Activated CD4-positive, alpha-beta T cell treated with anti-CD3 and anti-CD28 coated beads, Interleukin-2, Interleukin-4, amounts not matched to agents 100 ng/mL and 50 ng/mL, durations not matched to agents 16 hours and 8 hours (primary cell): Measurements from ENCODE around the gene GPR15LG.
"Not testable (repeated sequence)": the region's sequence is repeated elsewhere in the genome, so short reads cannot be mapped to it uniquely, and the experiment has no call there.

Source experiments
- DNase-seq: peaks from one replicate; pipeline ENCODE4 v3.0.0-alpha.2; 2020; ENCODE audit warnings: low spot score

Gene GPR15LG

DNA sequence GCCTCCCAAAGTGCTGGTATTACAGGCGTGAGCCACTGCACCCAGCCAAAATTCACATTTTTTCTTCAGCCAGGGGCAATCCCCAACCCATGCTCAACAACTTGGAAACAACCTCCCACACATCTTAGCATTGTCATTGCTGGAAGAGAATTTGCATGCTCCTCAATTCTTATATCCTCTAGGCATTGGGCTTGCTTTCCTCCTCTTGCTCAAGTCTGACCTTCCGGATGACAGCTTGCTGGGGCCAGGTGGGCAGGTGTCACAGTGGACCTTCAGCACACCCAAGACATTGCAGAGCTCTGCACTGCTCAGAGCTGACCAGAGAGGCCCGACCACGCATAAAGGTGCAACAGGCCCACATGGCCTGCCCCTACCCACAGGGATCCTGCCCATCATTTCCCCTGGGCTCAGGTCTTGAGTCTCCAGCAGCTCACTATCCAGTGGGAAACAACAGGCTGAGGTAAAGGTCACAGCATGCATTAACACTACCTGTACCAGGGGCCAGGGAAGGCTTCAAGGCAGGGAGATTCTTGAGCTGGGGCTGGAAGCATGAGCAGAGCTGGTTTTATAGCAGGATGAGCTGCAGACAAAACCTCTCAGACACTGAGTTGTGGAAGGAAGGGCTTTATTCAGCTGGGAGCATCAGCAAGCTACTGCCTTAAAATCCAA is 6.8 kb upstream of the GPR15LG start:
- DNase-seq = no peak

DNA sequence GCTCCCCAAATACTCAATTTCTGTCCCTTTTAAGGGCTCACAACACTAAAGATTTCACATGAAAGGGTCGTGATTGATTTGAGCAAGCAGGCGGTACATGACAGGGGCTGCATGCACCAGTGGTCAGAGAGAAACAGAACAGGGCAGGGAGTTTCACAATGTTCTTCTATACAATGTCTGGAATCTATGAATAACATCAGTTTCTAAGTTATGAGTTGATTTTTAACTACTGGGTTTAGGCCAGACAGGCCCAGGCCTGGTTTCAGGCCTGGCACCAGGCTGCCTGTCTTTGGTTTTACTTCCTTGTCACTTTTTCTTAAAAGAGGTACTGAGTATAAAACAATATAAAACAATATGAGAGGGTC is 6.3 kb upstream of the GPR15LG start:
- not testable (repeated sequence) for DNase-seq

DNA sequence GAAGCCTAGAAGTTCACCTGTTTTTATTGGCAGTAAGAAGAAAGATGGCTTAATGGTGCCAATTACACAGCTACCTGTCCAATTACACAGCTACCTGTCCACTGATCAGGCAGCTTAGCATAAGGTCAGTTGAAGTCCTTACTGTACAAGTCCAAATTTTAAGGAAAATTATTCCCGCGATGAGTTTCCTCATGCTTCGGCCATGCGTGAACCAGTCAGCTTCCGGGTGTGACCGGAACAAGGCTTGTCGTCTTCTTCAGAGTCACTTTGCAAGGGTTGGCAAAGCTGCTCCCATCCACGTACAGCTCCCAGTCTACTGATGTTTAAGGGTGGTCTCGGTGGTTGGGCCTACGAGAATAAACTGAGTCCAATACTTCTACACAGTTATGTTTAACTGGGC is 5.2 kb upstream of the GPR15LG start:
- DNase-seq = not testable (repeated sequence)

DNA sequence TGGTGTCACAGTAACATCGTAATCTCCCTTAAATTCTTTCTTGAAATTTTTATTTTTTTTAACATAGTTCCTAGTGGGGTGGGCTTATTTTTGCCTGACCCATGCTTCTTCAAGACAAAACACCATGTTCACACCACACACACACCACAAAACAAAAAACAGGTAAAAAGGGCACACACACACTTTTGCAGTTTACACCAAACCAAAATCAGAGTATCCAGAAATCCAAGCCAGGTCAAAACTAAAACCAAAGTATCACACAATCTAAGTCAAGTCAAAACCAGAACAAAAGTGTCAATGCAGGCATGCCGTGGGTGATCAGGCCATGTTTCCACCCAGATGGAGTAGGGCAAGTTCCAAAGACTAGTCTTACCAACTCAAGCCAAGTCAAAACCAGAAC is 2.4 kb upstream of the GPR15LG start:
- DNase-seq = not testable (repeated sequence)

DNA sequence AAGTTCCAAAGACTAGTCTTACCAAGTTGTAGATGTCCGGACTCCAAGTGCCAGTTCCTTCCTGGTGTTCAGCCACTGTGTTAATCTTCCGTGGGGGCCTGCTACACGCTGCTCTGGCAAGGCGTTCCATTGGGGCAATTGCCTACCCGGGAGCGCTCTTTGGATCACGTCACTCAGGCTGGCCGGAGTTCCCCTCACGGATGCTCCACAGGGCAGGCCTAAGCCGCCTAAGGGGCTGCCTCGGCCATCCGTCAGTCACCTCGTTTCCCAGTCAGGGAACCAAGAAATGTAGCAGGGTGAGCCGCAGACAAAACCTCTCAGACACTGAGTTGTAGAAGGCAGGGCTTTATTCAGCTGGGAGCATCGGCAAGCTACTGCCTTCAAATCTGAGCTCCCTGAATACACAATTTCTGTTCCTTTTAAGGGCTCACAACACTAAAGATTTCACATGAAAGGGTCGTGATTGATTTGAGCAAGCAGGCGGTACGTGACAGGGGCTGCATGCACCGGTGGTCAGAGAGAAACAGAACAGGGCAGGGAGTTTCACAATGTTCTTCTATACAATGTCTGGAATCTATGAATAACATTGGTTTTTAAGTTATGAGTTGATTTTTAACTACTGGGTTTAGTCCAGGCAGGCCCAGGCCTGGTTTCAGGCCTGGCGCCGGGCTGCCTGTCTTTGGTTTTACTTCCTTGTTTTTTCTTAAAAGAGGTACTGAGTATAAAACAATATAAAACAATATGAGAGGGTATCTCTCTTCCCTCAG is 1.7 kb upstream of the GPR15LG start:
- not testable (repeated sequence) for DNase-seq

DNA sequence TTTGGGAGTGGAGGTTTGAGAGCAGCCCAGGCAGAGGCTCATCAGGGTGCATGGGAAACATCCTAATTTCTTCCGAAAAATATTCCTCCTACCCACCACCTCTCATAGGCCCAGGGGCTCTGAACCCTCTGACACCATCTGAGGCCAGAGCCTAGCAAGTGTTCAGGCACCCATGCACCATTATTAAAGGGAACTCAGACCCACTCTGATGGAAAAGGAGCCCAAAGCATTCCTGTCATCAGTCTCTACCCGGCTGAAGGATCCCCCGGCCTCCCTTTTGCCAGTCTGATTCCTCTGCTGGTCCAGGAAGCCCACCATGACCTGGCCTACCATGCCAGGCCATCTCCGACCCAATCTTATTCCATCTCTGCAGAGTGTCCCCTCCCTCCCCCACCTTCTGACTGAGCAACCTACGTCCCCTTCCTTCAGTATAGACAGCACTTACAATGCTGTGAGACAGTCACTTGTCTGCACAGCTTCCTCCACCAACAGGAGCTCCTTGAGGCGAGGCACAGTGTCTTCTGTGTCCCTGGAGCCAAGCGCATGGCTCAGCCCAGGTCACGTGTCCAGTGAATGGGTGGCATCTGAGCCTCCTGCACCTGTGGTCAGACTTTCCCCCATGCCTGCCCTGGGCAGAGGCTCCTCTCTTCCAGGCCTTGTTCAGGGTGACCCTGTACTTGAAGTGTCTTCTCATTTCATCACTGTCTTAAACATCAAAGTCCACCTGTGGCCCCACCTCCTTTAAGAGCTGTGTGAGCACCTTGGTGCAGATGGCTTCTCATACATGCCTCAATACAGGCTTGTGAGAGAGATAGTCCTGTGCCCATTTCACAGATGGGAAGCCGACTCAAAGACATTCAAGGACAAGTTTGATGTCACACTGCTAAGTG is 889 bp upstream of the GPR15LG start:
- no peak for DNase-seq

DNA sequence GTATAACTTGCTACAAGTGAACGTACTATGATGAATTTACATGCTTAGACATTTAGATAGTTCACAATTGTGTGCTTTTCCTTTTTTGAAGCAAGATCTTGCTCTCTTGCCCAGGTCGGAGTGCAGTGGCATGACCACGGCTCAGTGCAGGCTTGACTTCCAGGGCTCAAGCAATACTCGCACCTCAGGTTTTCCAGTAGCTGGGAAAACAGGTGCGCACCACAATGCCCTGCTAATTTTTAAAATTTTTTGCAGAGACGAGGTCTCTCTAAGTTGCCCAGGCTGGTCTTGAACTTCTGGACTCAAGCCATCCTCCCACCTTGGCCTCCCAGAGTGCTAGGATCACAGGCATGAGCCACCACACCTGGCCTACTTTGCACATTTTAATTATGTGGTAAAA is 1.8 kb downstream of the GPR15LG start:
- no peak for DNase-seq

DNA sequence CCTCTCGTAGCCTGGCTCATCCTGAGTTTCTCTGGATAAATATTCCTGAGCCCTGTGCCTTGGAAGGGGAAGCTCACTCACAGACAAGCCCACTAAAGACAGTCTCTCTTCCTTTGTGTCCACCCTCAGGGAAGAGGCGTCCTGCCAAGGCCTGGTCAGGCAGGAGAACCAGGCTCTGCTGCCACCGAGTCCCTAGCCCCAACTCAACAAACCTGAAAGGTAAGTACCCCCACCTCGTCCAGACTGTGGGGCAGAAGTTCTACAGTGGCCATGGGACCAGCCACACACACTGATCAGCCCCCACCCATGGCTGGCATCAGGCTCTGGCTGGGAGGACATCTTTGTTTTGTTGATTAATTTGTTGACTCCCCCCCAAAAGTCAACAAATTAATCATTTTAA is 2.8 kb downstream of the GPR15LG start:
- DNase-seq = no peak

DNA sequence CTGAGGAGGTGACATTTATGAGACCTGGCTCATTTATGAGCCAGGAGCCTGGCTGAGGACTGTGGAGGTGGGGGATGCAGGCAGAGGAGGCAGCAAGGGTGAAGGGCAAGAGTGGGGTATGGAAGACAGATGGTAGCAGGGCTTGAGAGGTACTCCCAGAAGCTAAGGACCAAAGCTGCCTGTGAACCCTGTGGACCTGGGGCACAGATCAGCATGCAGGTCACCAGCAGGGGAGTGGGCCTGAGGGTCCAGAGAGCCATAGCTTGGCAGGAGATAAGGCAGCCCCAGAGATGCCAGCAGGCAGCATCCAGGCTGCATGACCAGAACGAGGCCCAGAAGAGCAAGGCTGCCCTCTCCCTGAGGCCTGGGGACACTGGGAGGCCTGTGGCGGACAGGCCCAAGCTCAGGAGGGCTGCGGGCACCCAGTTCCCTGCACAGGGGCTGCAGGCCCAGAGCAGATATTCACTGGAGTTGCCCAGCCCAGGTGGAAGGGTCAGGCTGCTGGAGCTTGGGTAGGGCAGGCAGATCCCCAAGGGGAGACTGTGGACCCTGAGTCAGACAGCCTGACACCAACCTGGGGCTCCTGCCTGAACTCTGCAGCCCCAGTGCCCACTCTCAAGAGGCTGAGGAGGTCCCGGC is 3.4 kb downstream of the GPR15LG start:
- no peak for DNase-seq

DNA sequence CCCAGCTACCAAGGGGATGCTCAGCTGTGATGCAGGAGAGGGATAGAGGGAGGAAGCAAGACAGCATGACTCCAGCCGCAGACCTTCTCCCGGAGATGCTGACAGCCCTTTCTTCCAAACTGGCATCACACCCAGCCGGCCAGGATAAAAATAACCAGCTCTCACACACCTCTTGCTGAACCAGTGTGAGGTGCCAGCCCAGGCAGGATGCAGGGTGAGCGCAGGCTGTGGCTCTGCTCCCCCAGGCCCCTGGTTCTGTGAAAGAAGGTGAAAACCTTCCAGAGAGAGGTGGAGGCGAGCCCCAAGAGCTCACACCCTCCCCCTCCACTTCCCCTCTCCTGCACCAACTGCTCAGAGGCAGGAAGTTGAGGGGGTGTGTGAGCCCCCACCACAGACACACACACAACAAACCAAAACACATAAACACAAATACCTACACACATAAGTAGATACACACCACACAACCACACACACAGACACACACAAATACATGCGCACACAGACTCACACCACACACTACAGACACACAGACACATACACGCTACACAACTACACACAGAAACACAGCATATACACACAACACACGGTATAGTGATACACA is 4.0 kb downstream of the GPR15LG start:
- DNase-seq = peak; percentile 22

DNA sequence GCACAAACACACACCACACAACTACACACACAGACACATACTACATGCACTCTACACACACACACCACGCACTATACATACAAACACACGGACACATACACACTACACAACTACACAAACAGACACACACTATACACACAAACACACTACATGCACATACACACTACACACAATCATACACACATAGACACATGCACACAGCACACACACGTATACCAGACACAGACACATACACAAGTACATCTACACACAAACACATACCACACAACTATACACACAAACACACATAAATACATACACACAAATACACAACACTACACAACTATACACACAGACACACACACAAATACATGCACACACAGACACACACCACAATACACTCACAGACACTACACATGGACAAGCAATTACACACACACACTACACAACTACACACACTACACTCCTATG is 4.6 kb downstream of the GPR15LG start:
- DNase-seq = no peak

DNA sequence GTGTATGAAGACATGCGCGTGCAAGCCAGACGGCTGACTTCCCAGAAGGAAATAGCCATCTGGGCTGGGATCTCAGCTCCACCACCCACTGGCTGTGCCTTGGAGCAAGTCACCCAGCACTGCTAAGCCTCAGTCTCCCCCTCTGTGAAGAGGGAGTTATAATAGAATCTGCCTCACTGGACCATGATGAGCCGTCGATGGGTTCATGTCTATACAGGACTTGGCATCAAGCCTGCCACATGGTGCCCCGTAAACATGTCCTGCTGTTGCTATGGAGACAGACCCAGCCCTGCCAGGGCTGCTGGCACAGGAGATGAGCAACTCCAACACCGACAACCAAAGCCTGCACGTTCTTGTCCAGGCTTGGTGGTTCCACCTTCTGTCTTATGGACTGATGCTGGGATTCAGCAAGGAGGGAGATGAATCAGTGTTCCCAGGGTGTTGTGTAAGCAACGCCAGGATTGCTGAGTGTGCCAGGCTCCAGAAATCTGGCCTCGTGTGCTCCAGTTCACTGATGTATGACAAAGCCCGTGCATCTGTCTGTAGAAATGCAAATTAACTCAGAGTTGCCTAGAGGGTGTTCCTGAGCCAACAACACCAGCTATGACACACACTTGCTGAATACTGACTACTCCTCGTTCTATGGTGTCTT is 5.6 kb downstream of the GPR15LG start:
- no peak for DNase-seq

DNA sequence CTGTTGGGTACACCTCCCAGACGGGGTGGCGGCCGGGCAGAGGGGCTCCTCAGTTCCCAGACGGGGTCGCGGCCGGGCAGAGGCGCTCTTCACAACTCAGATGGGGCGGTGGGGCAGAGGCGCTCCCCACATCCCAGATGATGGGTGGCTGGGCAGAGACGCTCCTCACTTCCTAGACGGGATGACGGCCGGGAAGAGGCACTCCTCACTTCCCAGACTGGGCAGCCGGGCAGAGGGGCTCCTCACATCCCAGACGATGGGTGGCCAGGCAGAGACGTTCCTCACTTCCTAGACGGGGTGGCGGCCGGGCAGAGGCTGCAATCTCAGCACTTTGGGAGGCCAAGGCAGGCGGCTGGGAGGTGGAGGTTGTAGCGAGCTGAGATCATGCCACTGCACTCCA is 6.8 kb downstream of the GPR15LG start:
- DNase-seq = not testable (repeated sequence)

DNA sequence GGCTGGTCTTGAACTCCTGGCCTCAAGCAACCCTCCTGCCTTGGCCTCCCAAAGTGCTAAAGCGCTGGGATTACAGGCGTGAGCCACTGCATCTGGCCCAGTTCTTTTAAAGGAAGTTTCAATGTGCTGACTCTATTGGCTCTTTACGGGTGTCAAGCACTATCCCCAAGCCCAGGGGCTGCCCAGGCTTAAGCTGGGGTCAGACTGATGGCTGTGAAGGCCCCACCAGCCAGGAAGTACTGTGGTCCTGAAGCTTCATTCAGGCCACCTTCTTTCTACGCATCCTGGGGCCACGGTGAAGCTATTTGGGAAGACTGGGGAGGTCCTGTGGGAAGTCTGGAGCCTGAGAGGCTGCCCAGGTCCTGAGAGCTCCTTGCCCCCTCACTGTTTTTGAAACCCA is 8.0 kb downstream of the GPR15LG start:
- no peak for DNase-seq

DNA sequence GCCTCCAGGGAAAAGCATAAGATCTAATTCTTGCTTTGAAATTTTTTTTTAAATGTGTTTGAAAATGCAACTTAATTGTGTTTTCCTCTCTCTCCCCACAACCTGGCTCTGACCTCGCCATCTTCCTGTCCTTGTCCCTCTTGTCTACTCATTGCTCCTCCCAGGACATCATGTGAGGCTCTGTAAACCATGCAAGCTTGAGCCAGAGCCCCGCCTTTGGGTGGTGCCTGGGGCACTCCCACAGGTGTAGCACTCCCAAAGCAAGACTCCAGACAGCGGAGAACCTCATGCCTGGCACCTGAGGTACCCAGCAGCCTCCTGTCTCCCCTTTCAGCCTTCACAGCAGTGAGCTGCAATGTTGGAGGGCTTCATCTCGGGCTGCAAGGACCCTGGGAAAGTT is 10.9 kb downstream of the GPR15LG start:
- DNase-seq = no peak

DNA sequence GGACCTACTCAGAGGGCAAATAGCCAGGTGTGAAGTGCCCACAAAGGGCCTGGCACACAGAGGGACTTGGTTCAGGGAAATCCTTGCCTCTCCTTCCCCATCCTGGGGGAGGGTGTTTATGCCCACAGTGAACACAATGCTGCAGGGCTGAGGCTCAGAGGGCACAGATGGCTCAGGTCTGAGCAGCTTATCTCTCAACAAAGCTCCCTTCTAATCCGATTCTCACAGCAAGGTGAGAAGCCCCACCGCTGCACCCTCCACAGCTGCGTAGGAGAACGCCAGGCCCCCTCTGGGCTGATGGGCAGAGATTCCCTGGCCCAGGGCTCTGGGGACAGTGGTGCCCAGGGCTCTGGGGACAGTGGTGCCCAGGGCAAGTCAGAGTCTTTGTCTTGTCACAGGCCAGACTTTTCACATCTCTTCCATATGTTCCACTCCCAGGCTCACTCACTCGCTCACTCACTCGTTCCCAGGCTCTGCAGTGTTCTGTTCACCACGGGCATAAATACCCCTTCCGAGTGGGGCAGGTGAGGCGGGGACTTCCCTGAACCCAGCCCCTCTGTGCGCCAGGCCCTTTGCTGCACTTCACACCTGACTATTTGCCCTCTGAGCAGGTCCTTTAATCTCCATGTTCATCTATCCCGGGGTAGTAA is 12.1 kb downstream of the GPR15LG start:
- no peak for DNase-seq

DNA sequence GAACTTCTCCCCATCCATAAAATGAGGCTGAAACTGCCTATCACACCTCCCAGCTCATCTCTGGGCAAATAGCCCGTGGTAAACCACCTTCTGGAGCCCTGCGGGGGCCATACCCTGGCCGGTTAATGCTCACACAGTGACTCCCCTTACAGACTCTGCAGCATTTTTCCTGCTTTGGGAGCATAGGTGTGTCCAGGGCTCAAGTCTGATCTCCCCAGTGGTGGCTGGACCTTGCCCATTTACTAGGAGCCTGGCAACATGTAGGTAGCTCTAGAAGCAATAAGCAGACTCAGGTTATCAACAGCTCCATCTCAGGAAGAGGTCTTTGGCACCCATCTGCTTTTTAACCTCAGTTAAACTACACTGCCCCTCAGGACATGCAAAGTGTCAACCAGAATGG is 15.2 kb downstream of the GPR15LG start:
- DNase-seq = no peak

DNA sequence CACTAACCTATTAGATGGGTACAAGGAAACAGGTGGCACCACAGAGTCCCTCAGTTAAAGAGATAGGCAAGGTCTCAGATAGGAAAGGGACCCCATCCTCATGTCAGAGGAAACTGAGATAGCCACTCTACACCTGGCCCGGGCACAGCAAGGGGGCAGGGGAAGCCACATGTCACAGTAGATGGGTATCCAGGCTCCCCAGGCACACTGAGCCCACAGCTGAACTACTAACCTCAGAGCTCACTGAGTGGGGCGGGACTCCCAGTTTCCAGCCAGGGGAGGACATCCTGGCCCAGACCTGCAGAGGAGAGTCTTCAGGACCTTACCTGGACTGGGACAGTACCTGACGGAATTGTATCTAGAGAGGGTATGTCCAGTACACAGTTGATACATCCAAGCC is 17.0 kb downstream of the GPR15LG start:
- no peak for DNase-seq

DNA sequence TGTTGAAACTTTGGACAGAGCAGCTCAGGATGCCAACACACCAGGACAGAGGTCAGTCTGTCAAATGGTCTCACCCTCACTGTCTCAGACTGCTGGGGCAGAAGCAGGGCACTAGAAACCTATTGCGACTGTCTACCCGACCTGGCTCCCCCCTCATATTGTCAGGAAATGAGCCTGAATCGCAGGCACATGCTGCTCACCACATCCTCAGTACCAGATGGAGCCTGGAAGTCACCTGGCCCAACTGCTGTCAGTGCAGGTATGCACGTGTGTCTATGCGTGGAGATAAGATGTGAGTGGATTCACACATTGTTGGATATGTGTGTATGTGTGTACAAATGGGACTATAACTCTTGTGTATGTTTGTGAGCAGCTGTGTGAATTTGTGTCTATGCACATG is 17.5 kb downstream of the GPR15LG start:
- DNase-seq = no peak

DNA sequence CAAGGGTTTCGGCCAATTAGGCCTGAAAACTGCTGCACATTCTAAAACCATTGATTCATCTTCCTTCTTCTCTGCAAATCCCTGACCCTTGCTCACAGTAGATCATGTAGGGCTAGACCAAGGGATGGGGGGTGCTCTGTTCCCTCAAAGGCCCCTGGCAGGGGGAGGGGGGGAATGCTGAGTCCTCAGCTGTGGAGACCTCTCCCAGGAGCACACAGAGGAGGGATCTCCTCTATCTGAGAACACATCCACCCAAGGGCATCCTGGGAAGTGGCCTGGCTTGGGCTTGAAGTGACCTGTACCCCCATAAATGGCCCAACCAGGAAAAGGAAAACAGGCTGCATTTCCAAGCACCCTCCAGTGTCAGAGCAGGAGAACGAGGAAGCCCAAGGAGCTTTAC is 19.7 kb downstream of the GPR15LG start:
- DNase-seq = no peak
